Cardiac muscle cell (in vitro differentiated cells and primary cell): ENCODE data around the gene LMF2. TPM values are rescaled to one million over a fixed set of nuclear protein-coding genes. Genes with fewer than 3 reads are reported as not detected.
A peak's percentile ranks its signal among the peaks of the same experiment; 100 is the strongest.

Experiments
- DNase-seq, 2 donors: peaks; one replicate each; pipeline versions ENCODE4 v3.0.0 to v3.0.0-alpha.2; 2010 to 2017; ENCODE audit warnings: low read depth in 1 of 2, low spot score in 1 of 2
- H3K27ac ChIP-seq: fragments of 200-600 bp; sonication (generic); 2 replicates; pipeline ENCODE4 v1.5.1; 2016
- H3K27me3 ChIP-seq: fragments of 200-600 bp; sonication (generic); 2 replicates; pipeline ENCODE4 v1.6.0; 2016; ENCODE audit warnings: control low read depth
- H3K36me3 ChIP-seq: fragments of 200-600 bp; sonication (generic); 2 replicates; pipeline ENCODE4 v1.5.1; 2016; ENCODE audit warnings: control low read depth
- H3K4me1 ChIP-seq: fragments of 200-600 bp; sonication (generic); 2 replicates; pipeline ENCODE4 v1.8.1; 2017; ENCODE audit warnings: low read depth, mild to moderate bottlenecking, mixed run types
- H3K4me3 ChIP-seq: fragments of 200-600 bp; sonication (generic); 2 replicates; pipeline ENCODE4 v1.5.1; 2016; ENCODE audit warnings: mild to moderate bottlenecking
- H3K9me3 ChIP-seq: fragments of 200-600 bp; sonication (generic); 2 replicates; pipeline ENCODE4 v1.5.1; 2017; ENCODE audit warnings: low read depth, mild to moderate bottlenecking, control low read depth
- CTCF ChIP-seq: IDR thresholded peaks from 2 replicates; pipeline ENCODE4 v1.5.1; 2012; ENCODE audit warnings: low read depth, mild to moderate bottlenecking, low read length
- polyA plus RNA-seq: library from polyadenylated mRNA; unstranded; fragments of >200 nt; fragmentation: Nextera tagmentation; extraction: Ambion mirVana; gene quantifications from 2 replicates; pipeline ENCODE4 v1.2.1, GENCODE V29; 2016
- total RNA-seq: library from RNA; depleted of rRNA; stranded (reverse); fragments of >200 nt; gene quantifications from 2 replicates; pipeline ENCODE4 v1.2.3, GENCODE V29; 2016

LMF2 gene
- total and polyA plus RNA-seq, 2 experiments from 2014 or later = 82.9 to 91.7 TPM

DNA sequence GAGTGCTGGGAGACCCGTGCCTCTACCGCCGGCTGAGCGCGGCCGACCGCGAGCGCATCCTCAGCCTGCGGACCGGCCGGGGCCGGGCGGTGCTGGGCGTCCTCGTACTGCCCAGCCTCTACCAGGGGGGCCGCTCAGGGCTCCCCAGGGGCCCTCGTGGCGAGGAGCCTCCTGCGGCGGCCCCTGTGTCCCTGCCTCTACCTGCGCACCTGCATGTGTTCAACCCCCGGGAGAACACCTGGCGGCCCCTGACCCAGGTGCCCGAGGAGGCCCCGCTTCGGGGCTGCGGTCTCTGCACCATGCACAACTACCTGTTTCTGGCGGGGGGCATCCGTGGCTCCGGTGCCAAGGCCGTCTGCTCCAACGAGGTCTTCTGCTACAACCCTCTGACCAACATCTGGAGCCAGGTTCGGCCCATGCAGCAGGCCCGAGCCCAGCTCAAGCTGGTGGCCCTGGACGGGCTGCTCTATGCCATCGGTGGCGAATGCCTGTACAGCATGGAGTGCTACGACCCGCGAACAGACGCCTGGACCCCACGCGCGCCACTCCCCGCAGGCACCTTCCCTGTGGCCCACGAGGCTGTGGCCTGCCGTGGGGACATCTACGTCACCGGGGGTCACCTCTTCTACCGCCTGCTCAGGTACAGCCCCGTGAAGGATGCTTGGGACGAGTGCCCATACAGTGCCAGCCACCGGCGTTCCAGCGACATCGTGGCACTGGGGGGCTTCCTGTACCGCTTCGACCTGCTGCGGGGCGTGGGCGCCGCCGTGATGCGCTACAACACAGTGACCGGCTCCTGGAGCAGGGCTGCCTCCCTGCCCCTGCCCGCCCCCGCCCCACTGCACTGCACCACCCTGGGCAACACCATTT is 41.7 kb upstream of the LMF2 start:
- DNase-seq = no peak
- Histone ChIP-seq H3K9me3 (no peaks in the 10 kb centered on the region), H3K4me3 (no peak overlapping the region), H3K4me1 (peaks cover 6% of the 10 kb centered on the region), H3K27me3 (no peaks in the 10 kb centered on the region), H3K27ac (no peak overlapping the region), H3K36me3 (no peaks in the 10 kb centered on the region)
- no peak for TF ChIP-seq CTCF

- DNase-seq = no peak
- H3K4me3 ChIP-seq = no peak overlapping the region
- H3K36me3 ChIP-seq = no peaks in the 10 kb centered on the region
- no peak overlapping the region for H3K27ac ChIP-seq
- TF ChIP-seq CTCF = peak; percentile 9
- H3K27me3 ChIP-seq = peaks cover 7% of the 10 kb centered on the region
- no peaks in the 10 kb centered on the region for H3K9me3 ChIP-seq
- peaks cover 6% of the 10 kb centered on the region for H3K4me1 ChIP-seq
These were observed 40.8 kb upstream of the LMF2 start for GRCh38 chr22:50548040-50548920.

DNA sequence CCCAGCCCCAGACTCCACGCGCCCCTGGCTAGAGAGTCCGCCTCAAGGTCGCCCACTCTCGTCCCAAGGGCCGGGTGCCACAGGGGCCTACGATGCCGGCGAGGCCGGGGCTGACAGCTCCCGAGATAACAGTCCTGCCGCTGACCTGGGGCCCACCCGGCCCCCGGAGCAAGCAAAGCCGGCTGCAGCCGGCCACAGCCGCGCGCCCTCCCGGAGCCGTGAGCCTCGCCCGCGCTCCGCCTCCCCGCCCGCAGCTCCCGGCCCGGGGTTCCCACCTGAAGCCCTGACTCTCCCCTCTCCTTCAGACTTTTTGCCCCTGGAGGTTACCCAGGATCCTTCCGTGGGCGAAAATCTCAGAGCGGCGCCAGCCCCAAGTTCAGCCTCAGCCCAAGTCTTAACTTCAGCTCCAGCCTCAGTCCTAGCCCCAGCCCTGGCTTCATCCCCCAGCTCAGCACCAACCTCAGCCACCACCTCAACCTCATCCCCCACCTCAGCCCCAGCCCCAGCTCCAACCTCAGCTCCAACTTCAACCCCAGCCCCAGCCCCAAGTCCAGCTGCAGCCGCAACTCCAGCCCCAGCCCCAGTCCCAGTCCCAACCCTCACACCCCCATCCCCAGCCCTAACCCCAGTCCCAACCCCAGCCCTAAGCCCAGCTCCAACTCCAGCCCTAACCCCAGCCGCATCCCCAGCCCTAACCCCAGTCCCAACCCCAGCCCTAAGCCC is 39.9 kb upstream of the LMF2 start:
- H3K4me1 ChIP-seq = peaks cover 6% of the 10 kb centered on the region
- H3K4me3 ChIP-seq = no peak overlapping the region
- H3K36me3 ChIP-seq = no peaks in the 10 kb centered on the region
- no peak for DNase-seq
- H3K27ac ChIP-seq = no peak overlapping the region
- H3K27me3 ChIP-seq = peaks cover 7% of the 10 kb centered on the region
- H3K9me3 ChIP-seq = no peaks in the 10 kb centered on the region
- no peak for TF ChIP-seq CTCF

- DNase-seq = no peak
- H3K4me3 ChIP-seq = no peak overlapping the region
- H3K9me3 ChIP-seq = no peaks in the 10 kb centered on the region
- no peak overlapping the region for H3K27ac ChIP-seq
- H3K36me3 ChIP-seq = no peaks in the 10 kb centered on the region
- peaks cover 6% of the 10 kb centered on the region for H3K4me1 ChIP-seq
- TF ChIP-seq CTCF = no peak
- peaks cover 7% of the 10 kb centered on the region for H3K27me3 ChIP-seq
These were observed 39.1 kb upstream of the LMF2 start for GRCh38 chr22:50546326-50547262.
